A549 (cell line): ENCODE measurements around the gene UVRAG. TPM values are rescaled to one million over a fixed set of nuclear protein-coding genes. Genes with fewer than 3 reads are reported as not detected.

Experiments used
- ATAC-seq, 2 experiments: fragments of 200-7000 bp in 1 of 2; fragments of >200 bp in 1 of 2; cut with Nextera tagmentation in 1 of 2; cut with Tn5 transposase in 1 of 2; 3 replicates each; pipeline versions ENCODE4 v1.8.0 to v1.9.1; 2018 to 2020; ENCODE audit warnings: mild to moderate bottlenecking in 1 of 2, moderate library complexity in 1 of 2
- CTCF ChIA-PET: fragments of 300-600 bp; sonication (Branson Sonifier 250); formaldehyde crosslinking; extraction: SDS; loops from one replicate; lab custom pipeline; 2021; ENCODE audit warnings: antibody characterized with exemption, inconsistent platforms; lab: Yijun Ruan, JAX
- POLR2A ChIA-PET: fragments of 350-600 bp; formaldehyde crosslinking; extraction: SDS; loops from one replicate; lab custom pipeline; 2021; ENCODE audit warnings: antibody characterized with exemption, inconsistent platforms; lab: Yijun Ruan, JAX
- DNase-seq, 2 experiments: peaks; one replicate each; pipeline versions ENCODE4 v3.0.0 to v3.0.0-alpha.2; 2011 to 2016; ENCODE audit warnings: low read depth in 1 of 2, low spot score in 1 of 2
- FAIRE-seq: peaks from 2 replicates; lab custom pipeline; 2011; peaks lifted over from hg19 to GRCh38; lab: Jason Lieb, UNC
- H3K27ac ChIP-seq, 2 experiments: fragments of >200 bp; sonication (Bioruptor Twin); formaldehyde crosslinking; 3 replicates each; pipeline ENCODE4 v1.5.1; 2016 to 2017
- H3K4me1 ChIP-seq: fragments of >200 bp; sonication (Bioruptor Twin); formaldehyde crosslinking; 3 replicates; pipeline ENCODE4 v1.6.1; 2016
- H3K4me2 ChIP-seq: fragments of >200 bp; sonication (Bioruptor Twin); formaldehyde crosslinking; 3 replicates; pipeline ENCODE4 v1.6.1; 2016
- H3K4me3 ChIP-seq: fragments of >200 bp; sonication (Bioruptor Twin); formaldehyde crosslinking; 3 replicates; pipeline ENCODE4 v1.5.1; 2016
- H3K9me3 ChIP-seq: fragments of >200 bp; sonication (Bioruptor Twin); formaldehyde crosslinking; 3 replicates; pipeline ENCODE4 v1.6.1; 2016
- BHLHE40 ChIP-seq: IDR thresholded peaks from 2 replicates; pipeline ENCODE4 v1.6.1; 2012; ENCODE audit warnings: low read depth, low read length, inconsistent platforms
- CEBPB ChIP-seq, 2 experiments: fragments of >200 bp in 1 of 2; sonication (Bioruptor Twin) in 1 of 2; formaldehyde crosslinking in 1 of 2; IDR thresholded peaks; 2 replicates each; pipeline ENCODE4 v1.6.1; 2012 to 2016
- CHD4 ChIP-seq: fragments of 200-600 bp; sonication (generic); IDR thresholded peaks from 2 replicates; pipeline ENCODE4 v1.6.1; 2016; ENCODE audit warnings: antibody characterized with exemption, mild to moderate bottlenecking, borderline replicate concordance
- CTCF ChIP-seq: fragments of >200 bp; sonication (Bioruptor Twin); formaldehyde crosslinking; IDR thresholded peaks from 3 replicates; pipeline ENCODE4 v1.5.1; 2016
- EHF ChIP-seq: fragments of 250-450 bp; sonication (Bioruptor Pico); IDR thresholded peaks from 2 replicates; pipeline ENCODE4 v1.5.0; 2020; ENCODE audit warnings: mild to moderate bottlenecking
- ELK1 ChIP-seq: fragments of 150-350 bp; IDR thresholded peaks from 2 replicates; pipeline ENCODE4 v1.6.1; 2014; ENCODE audit warnings: low read depth, mild to moderate bottlenecking, low read length
- EP300 ChIP-seq, 2 experiments: fragments of >200 bp; sonication (Bioruptor Twin); formaldehyde crosslinking; IDR thresholded peaks; 2 replicates in 1 of 2; 3 replicates in 1 of 2; pipeline ENCODE4 v1.6.1; 2016 to 2017
- FOXS1 ChIP-seq: fragments of 250-450 bp; sonication (Bioruptor Pico); IDR thresholded peaks from 2 replicates; pipeline ENCODE4 v1.5.0; 2020; ENCODE audit warnings: mild to moderate bottlenecking, moderate library complexity
- GATA3 ChIP-seq: IDR thresholded peaks from 2 replicates; pipeline ENCODE4 v1.6.1; 2012; ENCODE audit warnings: borderline replicate concordance
- HEYL ChIP-seq: fragments of 250-450 bp; sonication (Bioruptor Pico); IDR thresholded peaks from 2 replicates; pipeline ENCODE4 v1.8.0; 2021; ENCODE audit warnings: mild to moderate bottlenecking, moderate library complexity
- HMGXB4 ChIP-seq: fragments of 250-450 bp; sonication (Bioruptor Pico); IDR thresholded peaks from 2 replicates; pipeline ENCODE4 v1.5.0; 2021; ENCODE audit warnings: mild to moderate bottlenecking, moderate library complexity, borderline replicate concordance
- HOXB5 ChIP-seq: fragments of 250-450 bp; sonication (Bioruptor Pico); IDR thresholded peaks from 2 replicates; pipeline ENCODE4 v1.5.0; 2020; ENCODE audit warnings: mild to moderate bottlenecking, moderate library complexity
- JUN ChIP-seq, 2 experiments: fragments of >200 bp; sonication (Bioruptor Twin); formaldehyde crosslinking; IDR thresholded peaks; 2 replicates in 1 of 2; 3 replicates in 1 of 2; pipeline ENCODE4 v1.6.1; 2016 to 2017
- MAFK ChIP-seq: fragments of 450-650 bp; IDR thresholded peaks from 2 replicates; pipeline ENCODE4 v1.6.1; 2014; ENCODE audit not compliant: partially characterized antibody
- NFE2L2 ChIP-seq: fragments of 150-350 bp; conservative IDR thresholded peaks from 2 replicates; pipeline ENCODE4 v1.6.1; 2014; ENCODE audit warnings: low read length
- PHF8 ChIP-seq: fragments of 200-600 bp; sonication (generic); IDR thresholded peaks from 2 replicates; pipeline ENCODE4 v1.6.1; 2016; ENCODE audit warnings: low read depth, mild to moderate bottlenecking, antibody characterized with exemption, moderate library complexity, borderline replicate concordance
- POLR2A ChIP-seq: IDR thresholded peaks from 2 replicates; pipeline ENCODE4 v1.6.1; 2012; ENCODE audit warnings: mild to moderate bottlenecking, low read length
- POLR2AphosphoS2 ChIP-seq: conservative IDR thresholded peaks from 2 replicates; pipeline ENCODE4 v1.6.1; 2012; ENCODE audit warnings: low read length, improper control_type of control experiment, inconsistent platforms
- RAD21 ChIP-seq, 2 experiments: fragments of >200 bp in 1 of 2; sonication (Bioruptor Twin) in 1 of 2; formaldehyde crosslinking in 1 of 2; IDR thresholded peaks in 1 of 2; conservative IDR thresholded peaks in 1 of 2; 2 replicates in 1 of 2; 3 replicates in 1 of 2; pipeline ENCODE4 v1.6.1; 2012 to 2018; ENCODE audit warnings: inconsistent platforms in 1 of 2
- RARB ChIP-seq: fragments of 250-450 bp; sonication (Bioruptor Pico); IDR thresholded peaks from 2 replicates; pipeline ENCODE4 v1.8.0; 2021; ENCODE audit warnings: mild to moderate bottlenecking, moderate library complexity
- RCOR1 ChIP-seq: fragments of 150-350 bp; IDR thresholded peaks from 2 replicates; pipeline ENCODE4 v1.6.1; 2014; ENCODE audit warnings: antibody characterized with exemption, low read length, low read depth
- RFX5 ChIP-seq: fragments of 450-650 bp; IDR thresholded peaks from 2 replicates; pipeline ENCODE4 v1.7.1; 2014; ENCODE audit warnings: antibody characterized with exemption, mild to moderate bottlenecking, moderate library complexity
- RNF2 ChIP-seq: fragments of 200-600 bp; sonication (generic); IDR thresholded peaks from 2 replicates; pipeline ENCODE4 v1.6.1; 2016; ENCODE audit warnings: low read depth, mild to moderate bottlenecking, antibody characterized with exemption, moderate library complexity, borderline replicate concordance
- TFCP2L1 ChIP-seq: fragments of 250-450 bp; sonication (Bioruptor Pico); IDR thresholded peaks from 2 replicates; pipeline ENCODE4 v1.5.0; 2021; ENCODE audit warnings: mild to moderate bottlenecking
- TP53 ChIP-seq: fragments of 250-450 bp; sonication (Bioruptor Pico); IDR thresholded peaks from 2 replicates; pipeline ENCODE4 v1.5.0; 2021; ENCODE audit warnings: mild to moderate bottlenecking, moderate library complexity
- ZFP36 ChIP-seq: fragments of 450-650 bp; IDR thresholded peaks from 2 replicates; pipeline ENCODE4 v1.6.1; 2014; ENCODE audit warnings: borderline replicate concordance; ENCODE audit not compliant: partially characterized antibody
- ZNF302 ChIP-seq: fragments of 250-450 bp; sonication (Bioruptor Pico); IDR thresholded peaks from 2 replicates; pipeline ENCODE4 v1.9.0; 2021; ENCODE audit warnings: inconsistent platforms, mild to moderate bottlenecking, moderate library complexity
- polyA plus RNA-seq, 4 experiments: library from polyadenylated mRNA; depleted of rRNA in 3 of 4; stranded (reverse); fragments of >200 nt; fragmentation: RNase III in 1 of 4; extraction: RNeasy Plus Mini Kit Qiagen cat#74134 plus additional on column Dnase treatment in 1 of 4; gene quantifications; 2 replicates in 3 of 4; 3 replicates in 1 of 4; pipeline ENCODE4 v1.2.3, GENCODE V29; 2011 to 2017
- TF ChIP-seq, protein P1 (sequence below): IDR thresholded peaks from 2 replicates; pipeline ENCODE4 v1.6.1; 2012; ENCODE audit warnings: low read depth, borderline replicate concordance
- TF ChIP-seq, protein P2 (sequence below): fragments of 250-450 bp; sonication (Bioruptor Pico); IDR thresholded peaks from 2 replicates; pipeline ENCODE4 v1.5.0; 2020; ENCODE audit warnings: low read depth, mild to moderate bottlenecking, moderate library complexity

Gene UVRAG
- polyA plus RNA-seq, 2 of the 4 experiments (the other 2 are of a cell fraction) = 6.1 to 14.1 TPM

DNA sequence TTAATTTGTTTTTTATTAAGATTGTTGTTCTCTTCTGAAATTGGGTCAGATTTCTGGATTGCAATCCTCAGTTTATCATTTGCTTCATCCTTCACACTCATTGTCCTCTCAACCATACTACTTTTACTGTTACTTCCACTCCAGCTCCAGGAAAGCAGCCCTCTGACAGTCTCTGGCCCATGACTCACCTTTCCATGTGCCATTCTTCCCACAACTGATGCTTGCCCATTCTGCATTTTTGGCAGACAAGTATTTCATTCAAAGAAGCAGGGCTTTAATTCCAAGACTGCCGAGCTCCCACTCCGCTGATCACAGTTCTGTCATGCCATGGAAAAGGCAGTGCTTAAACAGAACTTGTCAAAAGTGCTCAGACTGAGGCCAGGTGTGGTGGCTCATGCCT is 252.1 kb downstream of the UVRAG start (continued):
- TF ChIP-seq MAFK (no peak), ZFP36 (no peak)

GRCh38 chr11:76069001-76069400 is 254.0 kb downstream of the UVRAG start:
- ChIA-PET POLR2A (no interaction called here), CTCF (interaction anchor here (0.9 to 1.3 kb wide), 2 partner anchors 10 to 17 kb away, joined by 3 read pairs; no protein-coding TSS in a partner anchor)
- Histone ChIP-seq H3K4me2 (no peak overlapping the region), H3K4me3 (no peak overlapping the region), H3K27ac (no peak overlapping the region), H3K9me3 (no peaks in the 10 kb centered on the region), H3K4me1 (no peaks in the 10 kb centered on the region)
- no peak for TF ChIP-seq CEBPB (IDR thresholded peaks at IDR 0.05)
- TF ChIP-seq, protein P1, sequence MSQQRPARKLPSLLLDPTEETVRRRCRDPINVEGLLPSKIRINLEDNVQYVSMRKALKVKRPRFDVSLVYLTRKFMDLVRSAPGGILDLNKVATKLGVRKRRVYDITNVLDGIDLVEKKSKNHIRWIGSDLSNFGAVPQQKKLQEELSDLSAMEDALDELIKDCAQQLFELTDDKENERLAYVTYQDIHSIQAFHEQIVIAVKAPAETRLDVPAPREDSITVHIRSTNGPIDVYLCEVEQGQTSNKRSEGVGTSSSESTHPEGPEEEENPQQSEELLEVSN = no peak
- TF ChIP-seq CTCF = no peak
- no peak for TF ChIP-seq BHLHE40
- no peak for TF ChIP-seq POLR2A
- TF ChIP-seq FOXS1 (CRISPR knock-in tag) = no peak
- TF ChIP-seq POLR2AphosphoS2 = no peak
- TF ChIP-seq RFX5 = no peak
- TF ChIP-seq NFE2L2 = no peak
- TF ChIP-seq, protein P2, sequence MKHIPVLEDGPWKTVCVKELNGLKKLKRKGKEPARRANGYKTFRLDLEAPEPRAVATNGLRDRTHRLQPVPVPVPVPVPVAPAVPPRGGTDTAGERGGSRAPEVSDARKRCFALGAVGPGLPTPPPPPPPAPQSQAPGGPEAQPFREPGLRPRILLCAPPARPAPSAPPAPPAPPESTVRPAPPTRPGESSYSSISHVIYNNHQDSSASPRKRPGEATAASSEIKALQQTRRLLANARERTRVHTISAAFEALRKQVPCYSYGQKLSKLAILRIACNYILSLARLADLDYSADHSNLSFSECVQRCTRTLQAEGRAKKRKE (CRISPR knock-in tag) = no peak
- TF ChIP-seq EP300 (IDR thresholded peaks at IDR 0.05) = no peak
- no peak for TF ChIP-seq PHF8
- TF ChIP-seq RARB = no peak
- TF ChIP-seq ZNF302 (CRISPR knock-in tag) = no peak
- no peak for TF ChIP-seq HOXB5 (CRISPR knock-in tag)
- TF ChIP-seq TFCP2L1 (CRISPR knock-in tag) = no peak
- TF ChIP-seq RAD21 (conservative IDR thresholded peaks at IDR 0.05 in 1 of 2, IDR thresholded peaks at IDR 0.05 in 1 of 2) = no peak
- TF ChIP-seq CHD4 = no peak
- no peak for TF ChIP-seq GATA3
- TF ChIP-seq HEYL (CRISPR knock-in tag) = no peak
- DNase-seq (no peak), FAIRE-seq (no peak), ATAC-seq (no peak)

GRCh38 chr11:76071090-76071489 is 256.1 kb downstream of the UVRAG start:
- ChIA-PET POLR2A (no interaction called here), CTCF (interaction anchor here (0.6 to 0.8 kb wide), 2 partner anchors 8 to 10 kb away, joined by 3 to 4 read pairs; no protein-coding TSS in a partner anchor)

More at GRCh38 chr11:76071090-76071489, 256.1 kb downstream of the UVRAG start:
- FAIRE-seq (no peak), DNase-seq (no peak), ATAC-seq (no peak)
- Histone ChIP-seq H3K4me1 (no peaks in the 10 kb centered on the region), H3K4me3 (no peak overlapping the region), H3K27ac (no peak overlapping the region), H3K4me2 (no peak overlapping the region), H3K9me3 (no peaks in the 10 kb centered on the region)
- TF ChIP-seq RCOR1 (no peak), HMGXB4 (no peak), TP53 (CRISPR knock-in tag) (no peak), ELK1 (no peak), EHF (CRISPR knock-in tag) (no peak), RNF2 (no peak), JUN (IDR thresholded peaks at IDR 0.05) (no peak), ZNF302 (CRISPR knock-in tag) (no peak)
